GM12891 (cell line): ENCODE data around the gene PAQR8.

Experiments used
- PAX5 ChIP-seq: IDR thresholded peaks from 2 replicates; pipeline ENCODE4 v1.6.1; 2011; ENCODE audit warnings: low read length, moderate library complexity, mild to moderate bottlenecking; ENCODE audit not compliant: insufficient read depth, severe bottlenecking
- POLR2A ChIP-seq: IDR thresholded peaks from 2 replicates; pipeline ENCODE4 v1.6.1; 2011; ENCODE audit warnings: low read depth, low read length, control low read depth
- POLR2AphosphoS5 ChIP-seq: IDR thresholded peaks from 2 replicates; pipeline ENCODE4 v1.6.1; 2011; ENCODE audit warnings: low read depth, low read length, control low read depth
- POU2F2 ChIP-seq: IDR thresholded peaks from 2 replicates; pipeline ENCODE4 v1.6.1; 2011; ENCODE audit warnings: low read depth, mild to moderate bottlenecking, control low read depth, low read length, moderate library complexity
- SPI1 ChIP-seq: IDR thresholded peaks from 2 replicates; pipeline ENCODE4 v1.6.1; 2011; ENCODE audit warnings: low read depth, low read length, control low read depth
- TAF1 ChIP-seq: IDR thresholded peaks from 2 replicates; pipeline ENCODE4 v1.6.1; 2011; ENCODE audit warnings: low read depth, low read length, control low read depth

DNA sequence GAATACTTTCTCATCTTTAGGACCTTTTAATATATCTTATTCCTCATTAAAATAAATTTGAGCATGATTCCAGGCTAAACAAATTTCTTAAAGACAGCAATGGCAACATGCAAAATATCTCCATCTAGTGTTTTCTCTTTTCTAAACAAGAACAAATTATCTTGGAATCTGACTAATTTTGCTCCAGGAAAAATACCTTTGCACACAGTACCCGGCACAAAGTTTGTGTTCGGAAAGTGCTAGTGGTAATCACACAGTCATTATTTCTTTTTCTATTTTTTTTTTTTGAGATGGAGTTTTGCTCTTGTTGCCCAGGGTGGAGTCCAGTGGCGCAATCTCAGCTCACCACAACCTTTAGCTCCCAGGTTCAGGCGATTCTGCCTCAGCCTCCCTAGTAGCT lies 50.0 kb downstream of the PAQR8 start:
- TF ChIP-seq POLR2AphosphoS5: no peak
- no peak for TF ChIP-seq TAF1
- no peak for TF ChIP-seq POLR2A
- TF ChIP-seq PAX5: no peak
- no peak for TF ChIP-seq SPI1
- TF ChIP-seq POU2F2: no peak
